Astrocyte of the hippocampus (primary cell): Measurements from ENCODE around the gene DUSP10.
A peak's percentile ranks its signal among the peaks of the same experiment; 100 is the strongest.

Experiments used
- DNase-seq: peaks from one replicate; pipeline ENCODE4 v3.0.0; 2011; ENCODE audit warnings: low read depth, low spot score

Gene DUSP10

GRCh38 chr1:221741703-221742554 is at the start of gene DUSP10:
DUSP10 (minus strand) TSS chr1:221742089; CDS start chr1:221739744, 2,345 bp downstream.
- peak; percentile 100 for DNase-seq

GRCh38 chr1:221788466-221788865 is 46.6 kb upstream of the DUSP10 start:
- no peak for DNase-seq

- no peak for DNase-seq
Observed at GRCh38 chr1:221786647-221787046, 44.8 kb upstream of the DUSP10 start.

GRCh38 chr1:221783936-221784335 is 42.0 kb upstream of the DUSP10 start:
- DNase-seq = no peak

GRCh38 chr1:221783437-221783836 is 41.5 kb upstream of the DUSP10 start:
- DNase-seq = no peak

GRCh38 chr1:221782970-221783369 is 41.1 kb upstream of the DUSP10 start:
- no peak for DNase-seq

- peak; percentile 62 for DNase-seq
Observed at GRCh38 chr1:221782477-221782876, 40.6 kb upstream of the DUSP10 start.

GRCh38 chr1:221781102-221781755 is 39.3 kb upstream of the DUSP10 start:
- DNase-seq = no peak

- no peak for DNase-seq
Observed at GRCh38 chr1:221780175-221780574, 38.3 kb upstream of the DUSP10 start.

GRCh38 chr1:221779771-221780170 is 37.9 kb upstream of the DUSP10 start:
- DNase-seq = no peak

- DNase-seq = no peak
Observed at GRCh38 chr1:221778535-221779142, 36.8 kb upstream of the DUSP10 start.

GRCh38 chr1:221778125-221778524 is 36.2 kb upstream of the DUSP10 start:
- DNase-seq = no peak

- no peak for DNase-seq
Observed at GRCh38 chr1:221777431-221778072, 35.7 kb upstream of the DUSP10 start.

GRCh38 chr1:221776495-221777301 is 34.8 kb upstream of the DUSP10 start:
- no peak for DNase-seq

- no peak for DNase-seq
Observed at GRCh38 chr1:221775206-221775605, 33.3 kb upstream of the DUSP10 start.

GRCh38 chr1:221774054-221774842 is 32.4 kb upstream of the DUSP10 start:
- DNase-seq = no peak

- no peak for DNase-seq
Observed at GRCh38 chr1:221773383-221773782, 31.5 kb upstream of the DUSP10 start.

GRCh38 chr1:221772117-221772516 is 30.2 kb upstream of the DUSP10 start:
- no peak for DNase-seq

- DNase-seq = no peak
Observed at GRCh38 chr1:221768444-221769066, 26.7 kb upstream of the DUSP10 start.

GRCh38 chr1:221766210-221766609 is 24.3 kb upstream of the DUSP10 start:
- no peak for DNase-seq
